Neural progenitor cell (in vitro differentiated cells): ENCODE data around the gene XRCC3. TPM values are rescaled to one million over a fixed set of nuclear protein-coding genes. Genes with fewer than 3 reads are reported as not detected.

ENCODE experiments used
- DNase-seq: peaks from one replicate; pipeline ENCODE4 v3.0.0-alpha.2; 2016; ENCODE audit warnings: low spot score
- H2AFZ ChIP-seq: fragments of 200-600 bp; sonication (generic); replicated peaks from 2 replicates; pipeline ENCODE4 v1.6.1; 2016; ENCODE audit warnings: antibody characterized with exemption
- H3F3A ChIP-seq: fragments of 200-600 bp; sonication (generic); 2 replicates; pipeline ENCODE4 v1.6.1; 2016; ENCODE audit warnings: antibody characterized with exemption, low read depth
- H3K27ac ChIP-seq: fragments of 200-600 bp; sonication (generic); 2 replicates; pipeline ENCODE4 v1.5.1; 2016; ENCODE audit warnings: mild to moderate bottlenecking
- H3K27me3 ChIP-seq: fragments of 200-600 bp; sonication (generic); 2 replicates; pipeline ENCODE4 v1.6.1; 2016; ENCODE audit warnings: mild to moderate bottlenecking, moderate library complexity
- H3K36me3 ChIP-seq: fragments of 200-600 bp; sonication (generic); 2 replicates; pipeline ENCODE4 v1.5.1; 2016
- H3K4me1 ChIP-seq: fragments of 200-600 bp; sonication (generic); 2 replicates; pipeline ENCODE4 v1.6.1; 2016; ENCODE audit warnings: mixed run types
- H3K4me2 ChIP-seq: fragments of 200-600 bp; sonication (generic); 2 replicates; pipeline ENCODE4 v1.6.1; 2016
- H3K4me3 ChIP-seq: fragments of 200-600 bp; sonication (generic); 2 replicates; pipeline ENCODE4 v1.5.1; 2016
- H3K79me2 ChIP-seq: fragments of 200-600 bp; sonication (generic); 2 replicates; pipeline ENCODE4 v1.6.1; 2016; ENCODE audit warnings: low read depth
- H3K9ac ChIP-seq: fragments of 200-600 bp; sonication (generic); 2 replicates; pipeline ENCODE4 v1.6.1; 2016
- H3K9me3 ChIP-seq: fragments of 200-600 bp; sonication (generic); 2 replicates; pipeline ENCODE4 v1.5.1; 2016; ENCODE audit warnings: low read depth
- H4K20me1 ChIP-seq: fragments of 200-600 bp; sonication (generic); 2 replicates; pipeline ENCODE4 v1.6.1; 2016; ENCODE audit warnings: low read depth
- H3K27ac Mint-ChIP-seq: 3 replicates; pipeline ENCODE4 v1.8.0; 2021; ENCODE audit warnings: mixed read lengths
- H3K27me3 Mint-ChIP-seq: 2 replicates; pipeline ENCODE4 v1.8.0; 2022; ENCODE audit warnings: low read depth, mild to moderate bottlenecking, inconsistent platforms, moderate library complexity, mixed read lengths; ENCODE audit not compliant: insufficient read depth
- H3K36me3 Mint-ChIP-seq: 3 replicates; pipeline ENCODE4 v1.8.0; 2021; ENCODE audit warnings: mixed read lengths
- H3K4me1 Mint-ChIP-seq: 3 replicates; pipeline ENCODE4 v1.8.0; 2021; ENCODE audit warnings: mixed read lengths
- H3K4me3 Mint-ChIP-seq: 3 replicates; pipeline ENCODE4 v1.8.0; 2021; ENCODE audit warnings: mild to moderate bottlenecking, moderate library complexity, mixed read lengths
- H3K9me3 Mint-ChIP-seq: 3 replicates; pipeline ENCODE4 v1.8.0; 2020; ENCODE audit warnings: mixed read lengths
- CTCF ChIP-seq: fragments of 200-600 bp; sonication (generic); IDR thresholded peaks from 2 replicates; pipeline ENCODE4 v1.5.1; 2017; ENCODE audit warnings: antibody characterized with exemption, mild to moderate bottlenecking
- EZH2 ChIP-seq: fragments of 200-600 bp; sonication (generic); IDR thresholded peaks from 2 replicates; pipeline ENCODE4 v1.6.1; 2017; ENCODE audit warnings: antibody characterized with exemption, mild to moderate bottlenecking, moderate library complexity
- EZH2phosphoT487 ChIP-seq: fragments of 200-600 bp; sonication (generic); IDR thresholded peaks from 2 replicates; pipeline ENCODE4 v1.6.1; 2017; ENCODE audit warnings: antibody characterized with exemption
- total RNA-seq: library from RNA; depleted of rRNA; stranded (reverse); fragments of >200 nt; gene quantifications from 2 replicates; pipeline ENCODE4 v1.2.3, GENCODE V29; 2015; ENCODE audit warnings: low replicate concordance

XRCC3 gene
- total RNA-seq, 1 donor from 2014 or later = 59.7 TPM

GRCh38 chr14:103699261-103699661 is 16.0 kb downstream of the XRCC3 start:
- Histone ChIP-seq H3K79me2 (no peaks in the 10 kb centered on the region), H3K9me3 (no peaks in the 10 kb centered on the region), H2AFZ (no peak overlapping the region), H3K27me3 (no peaks in the 10 kb centered on the region), H3K36me3 (no peaks in the 10 kb centered on the region), H3K4me3 (no peak overlapping the region), H4K20me1 (peaks cover 48% of the 10 kb centered on the region), H3K9ac (no peak overlapping the region), H3F3A (no peaks in the 10 kb centered on the region), H3K4me2 (no peak overlapping the region), H3K27ac (no peak overlapping the region), H3K4me1 (peaks cover 4% of the 10 kb centered on the region)
- H3K9me3 Mint-ChIP-seq = no peaks in the 10 kb centered on the region
- no peak for DNase-seq
- peaks cover 35% of the 10 kb centered on the region for H3K4me1 Mint-ChIP-seq
- H3K27me3 Mint-ChIP-seq = peaks cover 6% of the 10 kb centered on the region
- peaks cover 14% of the 10 kb centered on the region for H3K36me3 Mint-ChIP-seq
- H3K4me3 Mint-ChIP-seq = no peak overlapping the region
- no peak overlapping the region for H3K27ac Mint-ChIP-seq
- TF ChIP-seq EZH2phosphoT487 (no peak), CTCF (no peak), EZH2 (no peak)

GRCh38 chr14:103698380-103699260 is 16.6 kb downstream of the XRCC3 start:
- Histone ChIP-seq H2AFZ (no peak overlapping the region), H3K79me2 (no peaks in the 10 kb centered on the region), H3F3A (no peaks in the 10 kb centered on the region), H4K20me1 (peaks cover 50% of the 10 kb centered on the region), H3K27ac (peak overlapping the region; percentile 58), H3K4me1 (peaks cover 4% of the 10 kb centered on the region), H3K4me3 (no peak overlapping the region), H3K27me3 (no peaks in the 10 kb centered on the region), H3K9me3 (no peaks in the 10 kb centered on the region), H3K9ac (no peak overlapping the region), H3K36me3 (no peaks in the 10 kb centered on the region), H3K4me2 (no peak overlapping the region)
- no peak for TF ChIP-seq EZH2phosphoT487
- TF ChIP-seq EZH2 = no peak
- TF ChIP-seq CTCF = no peak
- no peaks in the 10 kb centered on the region for H3K9me3 Mint-ChIP-seq
- H3K27me3 Mint-ChIP-seq = peaks cover 6% of the 10 kb centered on the region
- H3K4me3 Mint-ChIP-seq = no peak overlapping the region
- DNase-seq = no peak
- H3K4me1 Mint-ChIP-seq = peaks cover 31% of the 10 kb centered on the region
- peaks cover 11% of the 10 kb centered on the region for H3K36me3 Mint-ChIP-seq
- H3K27ac Mint-ChIP-seq = no peak overlapping the region

GRCh38 chr14:103697603-103698379 is 17.5 kb downstream of the XRCC3 start:
- Histone ChIP-seq H3F3A (no peaks in the 10 kb centered on the region), H4K20me1 (peaks cover 57% of the 10 kb centered on the region), H3K79me2 (no peaks in the 10 kb centered on the region), H3K9ac (no peak overlapping the region), H2AFZ (no peak overlapping the region), H3K9me3 (no peaks in the 10 kb centered on the region), H3K36me3 (no peaks in the 10 kb centered on the region), H3K27me3 (no peaks in the 10 kb centered on the region), H3K4me2 (no peak overlapping the region), H3K27ac (peak overlapping the region; percentile 58), H3K4me3 (no peak overlapping the region), H3K4me1 (peaks cover 4% of the 10 kb centered on the region)
- no peaks in the 10 kb centered on the region for H3K9me3 Mint-ChIP-seq
- H3K4me3 Mint-ChIP-seq = no peak overlapping the region
- H3K36me3 Mint-ChIP-seq = peaks cover 6% of the 10 kb centered on the region
- peak overlapping the region; percentile 50 for H3K27ac Mint-ChIP-seq
- DNase-seq = no peak
- TF ChIP-seq EZH2 (no peak), EZH2phosphoT487 (no peak), CTCF (no peak)
- H3K4me1 Mint-ChIP-seq = peaks cover 22% of the 10 kb centered on the region
- H3K27me3 Mint-ChIP-seq = peaks cover 6% of the 10 kb centered on the region
